DMS114 treated with DMSO at 0.1 percent for 48 hours (cell line): ENCODE measurements around the gene CCM2L.
"Not testable (repeated sequence)": the region's sequence is repeated elsewhere in the genome, so short reads cannot be mapped to it uniquely, and the experiment has no call there.

ENCODE experiments used
- DNase-seq: peaks from one replicate; lab custom pipeline; 2025; ENCODE audit not compliant: unreplicated experiment; lab: John Stamatoyannopoulos, UW

The CCM2L gene

DNA sequence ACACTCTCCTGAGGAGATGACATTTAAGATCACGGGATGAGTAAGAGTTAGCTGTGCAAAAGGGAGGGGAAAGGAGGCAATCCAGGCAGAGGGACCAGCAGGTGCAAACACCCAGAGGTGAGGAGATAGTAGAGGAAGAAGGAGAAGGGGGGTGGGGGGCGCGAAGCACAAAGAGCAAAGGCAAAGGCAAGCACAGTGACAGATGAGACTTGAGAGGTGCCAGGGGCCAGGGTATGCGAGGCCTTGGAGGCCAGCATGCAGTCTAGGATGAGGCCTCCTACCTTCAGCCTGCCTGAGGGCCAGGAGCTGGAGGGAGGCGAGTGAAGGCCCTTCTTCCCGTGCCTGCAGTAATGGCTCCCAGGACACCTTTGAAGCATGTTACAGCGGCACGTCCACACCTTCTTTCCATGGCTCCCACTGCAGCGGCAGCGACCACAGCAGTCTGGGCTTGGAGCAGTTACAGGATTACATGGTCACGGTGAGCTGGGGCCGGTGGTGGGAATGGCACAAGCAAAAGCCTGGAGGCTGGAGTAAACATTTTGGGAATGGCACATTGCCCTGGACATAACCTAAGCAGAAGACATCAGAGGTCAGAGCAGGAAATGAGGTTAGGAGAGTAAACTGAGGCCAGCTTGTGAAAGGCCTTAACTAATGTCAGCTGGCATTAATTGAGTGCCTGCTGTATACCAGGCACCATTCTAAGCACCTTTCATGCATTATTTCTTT is 18.6 kb downstream of the CCM2L start:
- no peak for DNase-seq

DNA sequence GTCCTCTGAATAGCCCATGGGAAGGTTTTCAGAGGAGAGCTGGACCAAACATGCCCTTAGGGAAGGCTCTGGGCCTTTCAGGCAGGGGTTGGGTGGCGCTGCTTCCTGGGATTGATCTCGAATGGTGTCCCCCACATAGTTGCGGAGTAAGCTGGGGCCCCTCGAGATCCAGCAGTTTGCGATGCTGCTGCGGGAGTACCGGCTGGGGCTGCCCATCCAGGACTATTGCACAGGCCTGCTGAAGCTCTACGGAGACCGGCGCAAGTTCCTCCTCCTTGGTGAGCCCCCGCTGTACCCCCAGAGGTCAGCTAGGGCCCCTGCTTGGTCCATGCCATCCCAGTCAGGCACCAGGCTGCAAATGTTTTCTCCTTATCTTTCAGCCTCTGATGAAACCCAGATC is 19.3 kb downstream of the CCM2L start:
- no peak for DNase-seq

DNA sequence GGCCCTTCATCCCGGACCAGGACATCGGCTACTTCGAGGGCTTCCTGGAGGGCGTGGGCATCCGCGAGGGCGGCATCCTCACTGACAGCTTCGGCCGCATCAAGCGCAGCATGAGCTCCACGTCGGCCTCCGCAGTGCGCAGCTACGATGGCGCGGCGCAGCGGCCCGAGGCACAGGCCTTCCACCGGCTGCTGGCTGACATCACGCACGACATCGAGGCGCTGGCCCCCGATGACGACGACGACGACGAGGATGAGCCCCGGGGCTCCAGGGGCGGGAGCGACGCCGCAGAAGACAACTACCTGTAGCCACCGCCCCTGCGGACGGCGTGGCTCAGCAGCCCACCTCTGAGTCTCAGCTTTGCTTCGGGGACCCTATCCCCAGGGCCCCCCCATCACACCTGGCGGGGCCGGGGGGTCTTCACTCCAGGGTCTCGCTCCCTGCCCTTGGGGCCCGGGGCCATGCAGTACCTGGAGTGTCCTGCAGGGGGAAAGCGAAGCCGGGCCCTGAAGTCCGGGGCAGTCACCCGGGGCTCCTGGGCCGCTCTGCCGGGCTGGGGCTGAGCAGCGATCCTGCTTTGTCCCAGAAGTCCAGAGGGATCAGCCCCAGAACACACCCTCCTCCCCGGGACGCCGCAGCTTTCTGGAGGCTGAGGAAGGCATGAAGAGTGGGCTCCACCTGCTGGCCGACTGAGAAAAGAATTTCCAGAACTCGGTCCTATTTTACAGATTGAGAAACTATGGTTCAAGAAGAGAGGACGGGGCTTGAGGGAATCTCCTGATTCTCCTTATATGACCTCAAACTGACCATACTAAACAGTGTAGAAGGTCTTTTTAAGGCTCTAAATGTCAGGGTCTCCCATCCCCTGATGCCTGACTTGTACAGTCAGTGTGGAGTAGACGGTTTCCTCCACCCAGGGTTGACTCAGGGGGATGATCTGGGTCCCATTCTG is 21.0 kb downstream of the CCM2L start:
- DNase-seq: peak; percentile 61

DNA sequence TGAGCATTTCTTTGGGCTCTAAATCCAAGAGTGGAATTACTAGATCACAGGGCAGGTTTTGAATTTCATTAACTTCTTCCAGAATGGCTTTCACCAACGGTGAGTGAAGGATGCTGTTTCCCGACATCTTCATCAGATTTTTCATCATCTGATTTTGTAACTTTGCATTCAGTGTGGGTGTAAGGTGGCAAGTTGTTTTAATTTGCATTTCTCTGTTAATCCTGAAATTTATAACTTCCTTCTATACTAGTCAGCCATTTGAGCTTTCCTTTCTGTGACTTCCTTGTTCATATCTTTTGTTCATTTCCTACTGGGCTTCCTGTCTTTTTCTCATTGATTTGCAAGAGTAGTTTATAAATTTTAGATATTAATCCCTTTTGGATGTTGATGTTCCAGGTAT is 23.1 kb downstream of the CCM2L start:
- no peak for DNase-seq

DNA sequence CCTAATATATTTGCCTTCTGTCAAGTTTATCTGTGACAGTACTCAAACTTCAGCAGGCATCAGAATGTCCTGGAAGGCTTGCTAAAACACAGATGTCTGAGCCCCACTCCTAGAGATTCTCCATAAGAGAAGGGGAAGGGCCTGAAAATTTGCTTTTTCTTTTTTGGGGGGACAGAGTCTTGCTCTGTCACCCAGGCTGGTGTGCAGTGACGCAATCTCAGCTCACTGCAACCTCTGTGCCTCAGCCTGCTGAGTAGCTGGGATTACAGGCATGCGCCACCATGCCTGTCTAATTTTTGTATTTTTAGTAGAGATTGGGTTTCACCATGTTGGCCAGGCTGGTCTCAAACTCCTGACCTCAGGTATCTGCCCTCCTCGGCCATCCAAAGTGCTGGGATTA is 23.5 kb downstream of the CCM2L start:
- not testable (repeated sequence) for DNase-seq

DNA sequence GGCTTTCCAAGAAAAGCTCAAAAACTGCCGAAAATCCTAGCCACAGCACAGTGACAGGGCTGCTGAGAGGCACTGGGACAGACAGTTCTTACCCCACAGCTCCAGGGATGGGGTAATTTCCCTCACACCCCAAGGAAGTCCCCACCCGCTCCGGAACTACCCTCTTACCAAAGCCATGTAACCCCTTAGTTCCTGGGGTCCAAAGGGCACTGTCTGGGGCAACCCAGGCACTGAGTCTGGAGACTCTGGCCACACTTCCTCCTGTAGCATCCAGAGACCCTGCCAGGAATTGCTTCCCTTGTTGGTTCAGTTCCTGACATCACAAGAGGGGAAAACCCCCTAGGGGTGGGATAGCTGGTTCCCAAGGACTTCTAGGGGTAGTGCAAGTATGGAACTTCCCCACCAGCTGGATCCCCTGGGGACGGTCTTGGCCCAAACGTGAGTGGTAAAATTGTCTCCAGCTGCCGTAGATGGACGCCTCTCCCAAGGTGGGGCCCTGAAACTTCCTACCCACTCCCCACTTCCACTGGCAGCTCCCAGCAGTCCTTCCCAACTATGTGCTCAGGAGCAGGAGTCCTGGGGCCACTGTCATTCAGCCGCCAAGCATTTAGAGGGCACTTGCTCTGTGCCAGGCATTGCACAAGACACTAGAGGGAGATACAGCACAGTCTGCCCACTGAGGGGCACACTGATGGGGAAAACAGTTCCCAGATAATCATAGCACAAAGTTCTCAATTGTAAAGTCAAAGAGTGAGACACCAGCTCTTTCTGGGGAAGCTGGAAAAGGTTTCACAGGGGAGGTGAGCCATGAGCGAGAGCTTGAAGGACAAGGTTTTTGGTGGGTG is 24.6 kb downstream of the CCM2L start:
- no peak for DNase-seq

DNA sequence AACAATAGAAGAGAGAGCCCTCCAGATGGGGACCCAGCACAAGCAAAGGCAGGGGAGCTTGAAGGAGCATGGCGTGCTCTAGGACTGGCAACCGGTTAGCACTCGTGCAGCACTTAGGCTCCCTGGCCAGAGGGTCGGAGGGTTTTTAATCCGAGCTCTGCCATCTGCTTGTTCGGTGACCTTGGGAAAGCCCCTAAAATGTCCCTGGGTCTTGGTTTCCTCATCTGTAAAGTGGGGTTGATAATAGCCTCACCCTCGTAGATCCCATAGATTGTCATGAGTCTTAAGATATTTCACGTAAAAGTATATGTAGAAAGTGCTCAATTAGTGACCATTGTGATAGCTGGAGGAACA is 25.2 kb downstream of the CCM2L start:
- no peak for DNase-seq

DNA sequence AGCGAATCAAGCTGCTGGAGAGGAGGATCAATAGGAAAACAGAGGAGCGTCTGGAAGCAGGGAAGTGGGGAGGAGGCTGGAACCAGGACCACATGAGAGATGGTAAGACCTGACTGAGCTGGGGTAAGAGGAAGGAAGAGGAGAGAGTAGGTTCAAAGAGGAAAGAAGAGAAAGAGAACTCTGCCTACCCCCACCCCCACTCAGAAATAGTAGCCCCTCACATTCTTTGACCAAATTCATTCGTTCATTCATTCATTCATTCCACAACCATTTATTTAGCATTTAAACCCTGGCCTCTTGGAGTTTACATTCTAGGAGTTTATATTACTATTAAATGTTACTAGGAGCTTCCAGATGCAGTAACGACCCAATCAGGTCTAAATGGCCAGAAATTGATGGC is 26.0 kb downstream of the CCM2L start:
- DNase-seq: no peak

DNA sequence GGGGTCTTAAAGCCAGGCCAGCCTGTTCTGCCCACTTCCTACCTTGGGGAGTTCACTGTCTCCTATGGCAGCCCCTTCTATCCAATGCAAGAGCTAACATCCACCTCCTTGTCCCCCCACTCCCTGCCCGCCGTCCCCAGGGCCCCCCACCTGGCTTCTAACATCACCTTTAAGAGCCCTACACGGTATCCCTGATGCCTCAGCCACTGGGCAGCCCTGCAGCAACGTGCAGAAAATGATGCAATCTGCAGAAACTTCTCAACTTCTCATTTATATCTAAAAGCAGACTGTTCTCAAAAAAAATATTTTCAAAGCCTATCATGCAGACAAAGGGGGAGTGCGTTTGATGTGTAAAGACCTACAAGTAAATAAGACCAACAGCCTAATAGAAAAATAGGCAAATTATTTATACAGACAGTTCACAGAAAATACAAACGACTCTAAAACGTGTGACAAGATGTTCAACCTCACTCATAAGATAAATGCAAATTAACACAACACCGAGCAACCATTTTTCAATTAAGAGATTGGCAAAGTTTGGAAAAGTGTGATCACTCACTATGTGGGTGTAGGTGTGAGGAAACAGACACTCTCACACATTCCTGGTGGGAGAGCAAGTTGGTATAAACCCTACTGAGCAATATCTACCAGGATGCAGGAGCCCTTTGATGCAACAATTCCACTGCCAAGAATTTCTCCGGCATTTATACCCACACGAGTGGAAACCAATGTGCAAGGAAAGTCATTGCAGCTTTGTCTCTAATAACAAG is 26.7 kb downstream of the CCM2L start:
- no peak for DNase-seq

DNA sequence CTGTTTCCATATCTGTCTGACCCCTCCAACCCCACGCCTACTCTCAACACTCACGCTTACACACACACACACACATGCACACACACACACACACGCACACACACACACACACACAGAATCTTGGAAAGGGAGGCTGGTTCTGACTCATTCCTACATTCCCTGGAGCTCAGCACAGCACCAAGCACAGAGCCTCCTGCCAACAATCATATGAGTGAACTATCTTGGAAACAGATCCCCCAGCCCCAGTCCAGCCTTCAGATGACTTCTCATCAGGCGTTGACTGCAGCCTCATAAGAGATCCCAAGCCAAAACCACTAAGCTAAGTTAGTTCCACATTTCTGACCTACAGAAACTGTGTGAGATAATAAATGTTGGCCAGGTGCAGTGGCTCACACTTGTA is 27.7 kb downstream of the CCM2L start:
- no peak for DNase-seq

DNA sequence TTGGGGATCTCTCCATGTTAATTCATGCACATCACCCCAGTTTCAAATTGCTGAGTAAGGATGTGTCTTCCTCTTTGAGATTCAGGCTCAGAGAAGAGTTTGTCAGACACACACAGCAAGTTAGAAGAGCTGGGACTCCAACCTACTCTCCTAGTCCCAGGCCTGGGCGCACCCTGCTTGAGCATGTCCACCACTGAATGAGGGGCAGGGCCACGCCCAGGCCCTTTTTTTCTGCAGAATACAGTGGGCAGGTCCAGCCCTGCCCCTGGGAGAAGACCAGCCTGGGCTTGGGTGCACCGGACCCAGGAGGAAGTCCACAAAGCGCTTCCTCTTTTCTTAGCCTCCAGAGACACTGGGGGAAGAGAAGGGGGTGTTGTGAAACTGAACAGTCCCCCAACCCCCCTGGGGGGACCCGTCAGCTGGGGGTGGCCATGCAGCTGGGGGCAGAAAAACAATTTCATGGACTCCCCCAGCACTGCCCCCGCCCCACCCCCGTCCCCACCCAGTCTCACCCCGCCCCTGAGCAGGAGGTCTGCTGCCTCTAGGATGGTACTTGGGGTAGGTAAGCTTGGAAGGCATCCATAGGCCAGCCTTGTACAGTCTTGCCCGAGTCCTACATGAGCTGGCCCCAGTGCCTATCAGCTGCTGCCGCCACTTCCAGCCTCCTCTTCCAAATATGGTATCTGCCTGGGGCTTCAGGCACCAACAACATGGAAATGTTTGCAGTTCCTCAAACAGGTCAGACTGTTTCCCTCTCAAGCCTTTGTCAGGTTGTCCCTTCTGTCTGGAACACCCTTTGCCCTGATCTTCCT is 30.1 kb downstream of the CCM2L start:
- DNase-seq: no peak

DNA sequence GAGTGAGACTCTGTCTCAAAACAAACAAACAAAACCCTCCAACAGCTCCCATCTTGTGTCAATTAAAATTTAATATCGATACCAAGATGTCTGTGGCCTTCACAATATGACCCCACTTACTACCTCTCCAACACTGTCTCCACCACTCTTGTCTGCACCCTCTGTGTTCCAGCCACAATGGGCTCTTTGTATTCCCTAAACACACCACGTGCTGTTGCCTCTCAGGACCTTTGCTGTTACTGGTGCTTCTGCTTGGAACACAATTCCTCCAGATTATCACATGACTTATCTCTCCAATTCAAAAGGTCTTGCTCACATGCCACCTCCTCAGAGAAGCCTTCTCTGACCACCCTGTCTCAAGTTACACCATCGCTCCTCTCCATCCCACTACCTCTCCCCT is 35.8 kb downstream of the CCM2L start:
- DNase-seq: no peak

DNA sequence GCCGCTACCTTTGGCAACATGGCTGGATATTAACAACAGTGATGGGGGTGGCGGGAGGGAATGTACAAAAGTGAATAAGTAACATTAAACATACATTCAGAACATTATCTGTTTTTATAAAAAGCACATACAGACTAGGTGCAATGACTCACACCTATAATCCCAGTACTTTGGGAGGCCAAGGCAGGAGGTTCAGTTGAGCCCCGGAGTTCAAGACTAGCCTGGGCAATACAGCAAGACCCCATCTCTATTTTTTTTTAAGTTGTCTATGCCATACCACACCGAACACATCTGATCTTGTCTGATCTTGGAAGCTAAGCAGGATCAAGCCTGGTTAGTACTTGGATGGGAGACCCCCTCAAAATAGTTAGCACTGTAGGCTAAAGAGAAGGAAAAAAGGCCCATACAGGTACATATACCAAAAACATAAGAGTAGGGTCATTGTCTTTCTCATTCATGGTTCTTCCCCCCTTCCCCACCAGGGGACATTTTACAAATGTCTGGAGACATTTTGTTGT is 40.1 kb downstream of the CCM2L start:
- DNase-seq: no peak

DNA sequence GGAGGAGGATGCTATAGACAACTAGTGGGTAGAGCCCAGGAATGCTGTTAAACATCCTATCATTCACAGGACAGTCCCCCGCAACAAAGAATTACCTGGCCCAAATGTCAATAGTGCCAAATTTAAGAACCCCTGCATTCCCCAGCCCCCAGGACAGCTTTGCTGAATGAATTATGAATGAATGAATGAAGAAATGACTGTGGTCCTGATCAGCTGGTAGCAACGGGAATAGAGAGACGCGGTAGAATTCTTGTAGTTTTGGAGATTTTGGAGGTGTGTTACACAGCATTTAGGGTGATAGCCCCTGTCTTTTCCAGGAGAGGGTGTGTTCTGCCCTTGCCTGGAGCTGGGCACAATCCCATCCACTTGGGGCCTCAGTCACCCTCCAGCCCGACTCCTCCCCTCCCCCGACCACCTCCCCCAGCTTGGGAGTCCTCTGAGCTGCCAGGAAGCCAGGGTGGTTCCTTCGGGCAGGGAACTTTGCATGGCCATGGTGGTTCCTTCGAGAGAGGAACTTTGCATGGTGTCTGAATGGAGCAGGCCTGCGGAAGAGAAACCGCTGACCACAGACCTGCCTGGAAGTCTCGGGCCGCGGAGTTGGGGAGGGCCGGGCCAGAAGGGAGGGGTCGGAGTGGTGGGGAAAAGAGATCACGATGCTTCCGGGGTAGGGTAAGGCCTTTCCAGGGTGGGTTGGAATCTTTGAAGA is 40.8 kb downstream of the CCM2L start:
- DNase-seq: no peak

DNA sequence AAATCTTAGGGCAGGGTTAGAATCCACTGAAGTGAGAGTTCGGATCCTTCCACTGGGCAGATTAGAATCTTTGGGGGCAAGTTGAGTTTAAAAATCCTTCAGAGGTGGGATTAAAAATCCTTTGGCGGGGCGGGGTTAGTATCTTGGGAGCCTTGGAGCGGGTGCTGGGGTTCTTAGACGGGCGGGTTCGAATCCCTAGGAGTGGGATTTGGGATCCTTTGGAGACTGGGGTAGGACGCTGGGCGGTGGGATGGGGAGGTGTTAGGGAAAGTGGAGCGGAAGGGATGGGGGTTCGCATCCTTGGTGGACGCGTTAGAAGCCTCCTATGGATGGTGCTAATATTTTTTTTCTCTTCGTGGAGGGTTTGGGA is 41.5 kb downstream of the CCM2L start:
- no peak for DNase-seq

DNA sequence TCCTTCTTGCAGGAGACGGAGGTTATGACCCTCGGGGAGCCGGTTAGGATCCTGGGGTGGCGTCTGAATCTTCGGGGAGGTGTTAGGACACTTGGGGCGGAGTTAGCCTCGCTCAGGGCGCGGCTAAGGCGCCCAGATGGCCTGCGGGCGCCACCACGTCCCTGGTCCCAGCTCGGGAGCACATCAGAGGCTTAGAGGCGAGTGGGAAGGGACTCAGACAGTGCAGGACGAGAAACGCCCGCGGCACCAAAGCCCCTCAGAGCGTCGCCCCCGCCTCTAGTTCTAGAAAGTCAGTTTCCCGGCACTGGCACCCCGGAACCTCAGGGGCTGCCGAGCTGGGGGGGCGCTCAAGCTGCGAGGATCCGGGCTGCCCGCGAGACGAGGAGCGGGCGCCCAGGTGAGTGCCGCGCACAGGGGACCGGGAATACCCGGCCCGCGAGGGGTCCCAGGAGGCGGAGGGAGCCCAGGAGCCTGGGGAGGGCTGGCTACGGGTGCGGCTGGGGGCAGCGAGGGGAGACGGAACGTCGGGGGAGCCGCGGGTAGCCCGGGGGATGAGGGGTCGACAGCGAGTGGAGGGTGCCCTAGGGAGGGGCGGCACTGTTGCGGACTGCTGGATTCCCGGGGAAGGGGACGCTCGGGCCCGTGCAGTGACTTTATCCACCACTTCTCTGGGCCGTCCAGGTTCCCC is 42.0 kb downstream of the CCM2L start, which contains the start of gene HCK:
Gene HCK (plus strand): TSS at position 153 of the 688 bp plus-strand sequence.
- DNase-seq: no peak

DNA sequence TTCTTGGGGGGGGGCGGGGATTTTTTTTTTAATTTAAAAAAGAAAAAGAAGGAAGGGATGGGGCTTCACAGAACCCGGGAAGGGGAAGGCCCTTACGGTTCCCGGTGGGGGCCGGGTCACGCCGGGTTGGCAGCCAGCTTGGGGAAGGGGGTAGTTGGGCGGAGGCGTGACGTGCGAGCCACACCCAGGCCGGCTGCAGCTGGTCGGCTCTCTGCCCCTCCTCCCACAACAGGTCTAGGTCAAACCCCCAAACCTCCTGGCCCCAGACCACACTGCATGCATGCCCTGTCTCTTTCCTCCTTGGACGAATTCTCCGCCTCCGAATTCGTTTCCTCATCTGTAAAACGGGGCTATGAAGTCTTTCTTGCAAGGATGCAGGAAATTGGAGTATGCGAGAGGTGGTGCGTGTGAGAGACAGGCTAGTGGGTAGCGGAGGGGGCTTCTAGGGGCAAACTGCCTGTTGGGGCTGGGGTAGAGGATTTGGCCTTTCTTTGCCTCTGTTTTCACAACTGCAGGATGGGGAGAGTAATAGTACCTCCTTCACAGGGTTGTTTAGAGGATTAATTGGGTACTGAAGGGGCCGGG is 42.6 kb downstream of the CCM2L start:
- DNase-seq: no peak

DNA sequence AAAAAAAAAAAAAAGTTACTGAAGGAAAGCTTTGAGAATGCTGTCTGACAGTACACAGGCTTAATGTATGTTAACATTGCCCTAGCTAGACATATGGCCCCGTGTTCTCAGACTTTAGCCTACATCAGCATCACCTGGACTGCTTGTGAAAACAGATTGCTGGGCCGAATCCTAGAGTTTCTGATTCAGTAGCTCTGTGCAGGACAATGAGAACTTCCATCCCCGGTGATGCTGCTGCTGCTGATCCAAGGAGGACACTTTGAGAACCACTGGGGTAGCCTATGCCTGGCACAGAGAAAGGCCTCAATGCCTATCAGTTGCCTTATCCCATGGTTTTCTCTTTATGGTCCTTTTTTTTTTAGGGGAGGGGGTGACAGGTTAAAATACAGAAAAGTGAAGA is 43.4 kb downstream of the CCM2L start:
- DNase-seq: no peak
